Measurements from ENCODE around the gene SIPA1L3. TPM values are rescaled to one million over a fixed set of nuclear protein-coding genes. Genes with fewer than 3 reads are reported as not detected.

Gene SIPA1L3
- polyA plus RNA-seq, 2 of the 4 experiments (the other 2 are of a cell fraction), result 28.9 to 50.6 TPM

- H3K4me2 ChIP-seq, result no peak overlapping the region
- no peaks in the 10 kb centered on the region for H3K9me3 ChIP-seq
- DNase-seq (ENCODE audit: low read depth in 1 of 2, low spot score in 1 of 2) (no peak), ATAC-seq (no peak), FAIRE-seq (no peak)
- peaks cover 12% of the 10 kb centered on the region for H3K4me1 ChIP-seq
- no peak overlapping the region for H3K4me3 ChIP-seq
- TF ChIP-seq RNF2 (IDR thresholded peaks at IDR 0.05; ENCODE audit: borderline replicate concordance, low read depth) (no peak), GATA3 (IDR thresholded peaks at IDR 0.05; ENCODE audit: borderline replicate concordance) (no peak), ZFP36 (IDR thresholded peaks at IDR 0.05; ENCODE audit: borderline replicate concordance, partially characterized antibody) (no peak), EHMT2 (IDR thresholded peaks at IDR 0.05; ENCODE audit: low read depth) (no peak), HOXB5 (CRISPR knock-in tag; IDR thresholded peaks at IDR 0.05) (no peak), SREBF2 (IDR thresholded peaks at IDR 0.05) (no peak), RARB (CRISPR knock-in tag; IDR thresholded peaks at IDR 0.05) (no peak), RFX5 (IDR thresholded peaks at IDR 0.05) (no peak), FOSB (CRISPR knock-in tag; IDR thresholded peaks at IDR 0.05) (no peak)
- CTCF ChIA-PET, result interaction anchor here (0.6 to 4.8 kb wide), 7 partner anchors 8 to 766 kb away, joined by 3 to 21 read pairs (median 4); no protein-coding TSS in a partner anchor
- WGBS (ENCODE audit: missing lambda C conversion rate), result 94% methylated on average over 14 of the region's 14 CpGs
- POLR2A ChIA-PET, result no interaction called here
- no peak overlapping the region for H3K27ac ChIP-seq
Measured at GRCh38 chr19:38202504-38202903, 295.5 kb downstream of the SIPA1L3 start.

GRCh38 chr19:38203197-38203596, 296.2 kb downstream of the SIPA1L3 start:
- WGBS (ENCODE audit: missing lambda C conversion rate), result 89% methylated on average over 13 of the region's 13 CpGs
- CTCF ChIA-PET, result interaction anchor here (0.6 to 4.8 kb wide), 7 partner anchors 9 to 301 kb away, joined by 3 to 21 read pairs (median 4); partner anchors contain the start of gene PSMD8

GRCh38 chr19:38204096-38204495, 297.1 kb downstream of the SIPA1L3 start:
- Histone ChIP-seq H3K4me3 (no peak overlapping the region), H3K4me2 (no peak overlapping the region; the same call in 2 of the 3 replicates), H3K4me1 (peaks cover 16% of the 10 kb centered on the region), H3K27ac (0 out of 6 replicates have a peak overlapping the region, but pooled peaks of 1 of the 2 experiments have one; percentile 11), H3K9me3 (no peaks in the 10 kb centered on the region)
- TF ChIP-seq PHF8 (IDR thresholded peaks at IDR 0.05; ENCODE audit: borderline replicate concordance, low read depth) (no peak), MYC (IDR thresholded peaks at IDR 0.05; ENCODE audit: borderline replicate concordance, low read length) (no peak), ZFP36 (IDR thresholded peaks at IDR 0.05; ENCODE audit: borderline replicate concordance, partially characterized antibody) (no peak), FOXS1 (CRISPR knock-in tag; IDR thresholded peaks at IDR 0.05) (no peak), ELK1 (IDR thresholded peaks at IDR 0.05; ENCODE audit: low read depth, low read length) (no peak), RAD21 (conservative IDR thresholded peaks at IDR 0.05 in 1 of 2, IDR thresholded peaks at IDR 0.05 in 1 of 2) (no peak), ZSCAN20 (CRISPR knock-in tag; IDR thresholded peaks at IDR 0.05) (no peak), KDM1A (IDR thresholded peaks at IDR 0.05; ENCODE audit: low read depth) (no peak), HEYL (CRISPR knock-in tag; IDR thresholded peaks at IDR 0.05) (no peak), JUNB (IDR thresholded peaks at IDR 0.05) (no peak), POLR2AphosphoS2 (conservative IDR thresholded peaks at IDR 0.05; ENCODE audit: low read length) (no peak), MAX (IDR thresholded peaks at IDR 0.05) (no peak), JUN (IDR thresholded peaks at IDR 0.05) (no peak), MAFK (IDR thresholded peaks at IDR 0.05; ENCODE audit: partially characterized antibody) (no peak)
- 89% methylated on average over 8 of the region's 8 CpGs for WGBS (ENCODE audit: missing lambda C conversion rate)
- DNase-seq (ENCODE audit: low read depth in 1 of 2, low spot score in 1 of 2) (no peak), FAIRE-seq (no peak), ATAC-seq (peak in 1 of 2 experiments; percentile 20; a peak in 3 of 6 replicates)
- CTCF ChIA-PET, result interaction anchor here (0.6 to 1.0 kb wide), 4 partner anchors 17 to 302 kb away, joined by 3 to 4 read pairs (median 3); partner anchors contain the start of gene PSMD8
- POLR2A ChIA-PET, result no interaction called here

More at GRCh38 chr19:38203197-38203596, 296.2 kb downstream of the SIPA1L3 start:
- Histone ChIP-seq H3K27ac (no peak overlapping the region), H3K4me3 (no peak overlapping the region), H3K4me2 (no peak overlapping the region), H3K9me3 (no peaks in the 10 kb centered on the region), H3K4me1 (peaks cover 16% of the 10 kb centered on the region)
- FAIRE-seq (no peak), DNase-seq (ENCODE audit: low read depth in 1 of 2, low spot score in 1 of 2) (no peak), ATAC-seq (no peak; a peak in 2 of 6 replicates)
- TF ChIP-seq RAD21 (conservative IDR thresholded peaks at IDR 0.05 in 1 of 2, IDR thresholded peaks at IDR 0.05 in 1 of 2), result no peak
- no peak for TF ChIP-seq EP300 (IDR thresholded peaks at IDR 0.05)
- no peak for TF ChIP-seq ZC3H11A (IDR thresholded peaks at IDR 0.05)
- no peak for TF ChIP-seq CBX2 (IDR thresholded peaks at IDR 0.05; ENCODE audit: borderline replicate concordance, low read depth)
- no peak for TF ChIP-seq HOXB13 (CRISPR knock-in tag; IDR thresholded peaks at IDR 0.05; ENCODE audit: low read depth)
- POLR2A ChIA-PET, result no interaction called here
